Caco-2 (cell line): ENCODE results near the gene DSCAM. TPM values are rescaled to one million over a fixed set of nuclear protein-coding genes. Genes with fewer than 3 reads are reported as not detected.

Experiments
- BruUV-seq: library from RNA; stranded (reverse); fragments of 400-500 nt; replicated peaks from 2 replicates; lab custom pipeline; 2021; lab: Mats Ljungman, UMichigan
- CTCF ChIA-PET: fragments of 300-600 bp; sonication (Branson Sonifier 250); formaldehyde crosslinking; loops from one replicate; lab custom pipeline; 2022; ENCODE audit warnings: antibody characterized with exemption; lab: Charles Lee
- POLR2A ChIA-PET: fragments of 300-600 bp; sonication (Branson Sonifier 250); formaldehyde crosslinking; loops from one replicate; lab custom pipeline; 2022; ENCODE audit warnings: antibody characterized with exemption; lab: Charles Lee
- DNase-seq, 2 experiments: peaks; one replicate each; pipeline versions ENCODE4 v3.0.0 to v3.0.0-alpha.2; 2020 to 2022
- H3K27me3 ChIP-seq: replicated peaks from 2 replicates; pipeline ENCODE4 v1.6.0; 2011; ENCODE audit warnings: low read length; ENCODE audit not compliant: control insufficient read depth, insufficient read depth
- H3K36me3 ChIP-seq: 2 replicates; pipeline ENCODE4 v1.5.1; 2011; ENCODE audit warnings: low read length; ENCODE audit not compliant: control insufficient read depth, insufficient read depth
- H3K4me1 ChIP-seq: fragments of 250-450 bp; sonication (Bioruptor Pico); 2 replicates; pipeline ENCODE4 v1.5.1; 2020; ENCODE audit warnings: mild to moderate bottlenecking
- H3K4me3 ChIP-seq: 2 replicates; pipeline ENCODE4 v1.5.1; 2011; ENCODE audit warnings: low read depth, mild to moderate bottlenecking, control low read depth, low read length
- H3K9me3 ChIP-seq: fragments of 250-450 bp; sonication (Bioruptor Pico); 2 replicates; pipeline ENCODE4 v1.5.1; 2020; ENCODE audit warnings: mild to moderate bottlenecking, moderate library complexity
- H3K27ac Mint-ChIP-seq: one replicate; pipeline ENCODE4 v1.8.0; 2022; ENCODE audit warnings: mixed read lengths; ENCODE audit not compliant: unreplicated experiment
- H3K27me3 Mint-ChIP-seq: one replicate; pipeline ENCODE4 v1.8.0; 2022; ENCODE audit warnings: mixed read lengths; ENCODE audit not compliant: insufficient read depth, unreplicated experiment
- H3K36me3 Mint-ChIP-seq: one replicate; pipeline ENCODE4 v1.8.0; 2022; ENCODE audit warnings: mild to moderate bottlenecking, mixed read lengths; ENCODE audit not compliant: insufficient read depth, unreplicated experiment
- H3K4me1 Mint-ChIP-seq: one replicate; pipeline ENCODE4 v1.8.0; 2022; ENCODE audit warnings: low read depth, mixed read lengths; ENCODE audit not compliant: unreplicated experiment
- H3K4me3 Mint-ChIP-seq: one replicate; pipeline ENCODE4 v1.8.0; 2022; ENCODE audit warnings: mild to moderate bottlenecking, moderate library complexity, mixed read lengths; ENCODE audit not compliant: unreplicated experiment
- H3K9me3 Mint-ChIP-seq: one replicate; pipeline ENCODE4 v1.8.0; 2022; ENCODE audit warnings: mixed read lengths; ENCODE audit not compliant: unreplicated experiment
- intact Hi-C: fragments of 100-400 bp; cut with micrococcal nuclease; formaldehyde crosslinking; loops from one replicate; pipeline ENCODE4 v1.10.0; 2022; ENCODE audit not compliant: unreplicated experiment
- total RNA-seq: library from RNA; stranded (reverse); gene quantifications from 2 replicates; pipeline ENCODE4 v1.2.3, GENCODE V29; 2022
- TF ChIP-seq, protein P1 (sequence below), 2 experiments: fragments of 200-600 bp in 1 of 2; IDR thresholded peaks; 1 replicate in 1 of 2; 2 replicates in 1 of 2; pipeline versions ENCODE4 v1.5.1 to v1.8.0; 2011 to 2022; ENCODE audit warnings: antibody characterized with exemption in 1 of 2, control low read depth in 1 of 2, inconsistent platforms in 1 of 2, low read depth in 1 of 2, low read length in 1 of 2, mild to moderate bottlenecking in 1 of 2, moderate library complexity in 1 of 2; ENCODE audit not compliant: insufficient read depth in 1 of 2, severe bottlenecking in 1 of 2, unreplicated experiment in 1 of 2

DSCAM gene
- total RNA-seq, 1 experiment from 2014 or later: not detected

DNA sequence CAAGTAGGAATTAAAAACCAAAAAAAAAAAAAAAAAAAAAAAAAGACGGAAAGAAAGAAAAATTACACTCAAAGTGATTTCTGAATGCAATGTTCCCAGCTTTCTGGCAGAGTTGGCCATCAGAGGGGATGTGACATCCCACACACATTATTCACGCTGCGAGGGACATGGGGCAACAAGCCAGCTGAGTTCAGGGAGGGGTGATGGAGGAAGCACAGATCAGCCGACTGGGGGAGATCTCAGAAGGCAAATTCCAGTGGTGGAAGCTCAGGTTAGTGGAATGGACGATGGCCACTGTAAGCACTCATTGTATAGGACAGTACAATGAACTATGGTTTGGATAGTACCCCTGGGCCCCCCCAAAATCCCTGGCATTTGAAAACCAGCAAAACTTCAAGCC is 667.8 kb downstream of the DSCAM start:
- ChIA-PET CTCF (no interaction called here), POLR2A (no interaction called here)
- no peak for DNase-seq
- H3K27me3 ChIP-seq: no peaks in the 10 kb centered on the region; the same call in 1 of the 2 replicates
- H3K4me3 ChIP-seq: no peak overlapping the region
- BruUV-seq: no TSS peak
- Mint-ChIP-seq H3K27me3 (peaks cover 3% of the 10 kb centered on the region), H3K27ac (no peak overlapping the region), H3K9me3 (peaks cover 13% of the 10 kb centered on the region), H3K36me3 (peaks cover 8% of the 10 kb centered on the region), H3K4me3 (no peak overlapping the region), H3K4me1 (no peaks in the 10 kb centered on the region)
- no peaks in the 10 kb centered on the region for H3K9me3 ChIP-seq
- TF ChIP-seq, protein P1, sequence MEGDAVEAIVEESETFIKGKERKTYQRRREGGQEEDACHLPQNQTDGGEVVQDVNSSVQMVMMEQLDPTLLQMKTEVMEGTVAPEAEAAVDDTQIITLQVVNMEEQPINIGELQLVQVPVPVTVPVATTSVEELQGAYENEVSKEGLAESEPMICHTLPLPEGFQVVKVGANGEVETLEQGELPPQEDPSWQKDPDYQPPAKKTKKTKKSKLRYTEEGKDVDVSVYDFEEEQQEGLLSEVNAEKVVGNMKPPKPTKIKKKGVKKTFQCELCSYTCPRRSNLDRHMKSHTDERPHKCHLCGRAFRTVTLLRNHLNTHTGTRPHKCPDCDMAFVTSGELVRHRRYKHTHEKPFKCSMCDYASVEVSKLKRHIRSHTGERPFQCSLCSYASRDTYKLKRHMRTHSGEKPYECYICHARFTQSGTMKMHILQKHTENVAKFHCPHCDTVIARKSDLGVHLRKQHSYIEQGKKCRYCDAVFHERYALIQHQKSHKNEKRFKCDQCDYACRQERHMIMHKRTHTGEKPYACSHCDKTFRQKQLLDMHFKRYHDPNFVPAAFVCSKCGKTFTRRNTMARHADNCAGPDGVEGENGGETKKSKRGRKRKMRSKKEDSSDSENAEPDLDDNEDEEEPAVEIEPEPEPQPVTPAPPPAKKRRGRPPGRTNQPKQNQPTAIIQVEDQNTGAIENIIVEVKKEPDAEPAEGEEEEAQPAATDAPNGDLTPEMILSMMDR (IDR thresholded peaks at IDR 0.05; ENCODE audit: insufficient read depth in 1 of 2, low read depth in 1 of 2, low read length in 1 of 2, severe bottlenecking in 1 of 2, unreplicated experiment in 1 of 2): no peak
- no peaks in the 10 kb centered on the region for H3K4me1 ChIP-seq
- intact Hi-C loops: no loop called here
- H3K36me3 ChIP-seq: no peaks in the 10 kb centered on the region

DNA sequence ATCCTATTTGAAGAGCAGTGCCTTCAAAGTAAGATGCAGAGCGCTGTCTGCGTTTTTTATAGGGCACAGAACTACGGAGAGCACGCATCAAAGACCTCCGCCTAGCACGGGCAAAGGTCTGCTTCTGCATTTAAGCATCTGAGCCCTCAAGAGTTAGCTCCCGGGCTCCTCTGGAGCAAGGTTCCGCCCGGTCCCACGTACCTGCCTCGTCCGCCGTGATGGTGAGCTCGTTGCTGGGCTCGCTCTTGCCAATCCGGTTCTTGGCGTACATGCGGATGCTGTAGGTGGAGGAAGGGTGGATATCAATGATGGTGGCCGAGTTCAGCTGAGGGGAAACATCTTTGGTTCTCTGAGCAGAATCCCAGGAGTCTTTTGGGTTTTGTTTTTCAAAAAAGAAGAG is 668.2 kb downstream of the DSCAM start:
- Mint-ChIP-seq H3K9me3 (peaks cover 13% of the 10 kb centered on the region), H3K36me3 (peaks cover 8% of the 10 kb centered on the region), H3K4me3 (no peak overlapping the region), H3K27ac (no peak overlapping the region), H3K27me3 (peaks cover 3% of the 10 kb centered on the region), H3K4me1 (no peaks in the 10 kb centered on the region)
- no peaks in the 10 kb centered on the region for H3K4me1 ChIP-seq
- no peak for DNase-seq
- H3K9me3 ChIP-seq: no peaks in the 10 kb centered on the region
- POLR2A ChIA-PET: no interaction called here
- H3K27me3 ChIP-seq: no peaks in the 10 kb centered on the region; the same call in 1 of the 2 replicates
- TF ChIP-seq, protein P1 (IDR thresholded peaks at IDR 0.05; ENCODE audit: insufficient read depth in 1 of 2, low read depth in 1 of 2, low read length in 1 of 2, severe bottlenecking in 1 of 2, unreplicated experiment in 1 of 2): no peak
- intact Hi-C loops: no loop called here
- H3K36me3 ChIP-seq: no peaks in the 10 kb centered on the region
- BruUV-seq: no TSS peak
- H3K4me3 ChIP-seq: no peak overlapping the region
- CTCF ChIA-PET: no interaction called here

DNA sequence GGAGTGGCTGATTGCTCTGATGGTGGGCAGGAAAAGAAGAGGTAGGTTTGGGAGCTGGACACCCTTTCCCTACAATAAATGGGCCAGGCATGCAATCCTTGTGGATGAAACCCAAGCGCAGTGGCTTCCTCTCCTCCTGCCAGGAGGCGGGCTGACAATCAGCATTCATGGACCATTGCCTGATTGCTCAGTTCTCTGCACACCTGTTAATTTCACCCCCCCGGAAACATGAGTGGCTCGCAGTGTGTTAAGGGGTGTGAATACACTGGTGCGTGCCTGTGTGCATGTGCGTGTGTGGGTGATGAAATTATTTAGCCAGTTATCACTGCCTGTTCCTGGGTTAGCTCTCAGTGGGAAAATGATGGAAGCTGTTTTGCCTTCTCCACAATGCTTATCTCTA is 669.0 kb downstream of the DSCAM start:
- Histone ChIP-seq H3K36me3 (no peaks in the 10 kb centered on the region), H3K9me3 (no peaks in the 10 kb centered on the region), H3K4me3 (no peak overlapping the region), H3K27me3 (no peaks in the 10 kb centered on the region; the same call in 1 of the 2 replicates), H3K4me1 (no peaks in the 10 kb centered on the region)
- no peak overlapping the region for H3K27ac Mint-ChIP-seq
- H3K4me1 Mint-ChIP-seq: no peaks in the 10 kb centered on the region
- H3K36me3 Mint-ChIP-seq: peaks cover 8% of the 10 kb centered on the region
- no TSS peak for BruUV-seq
- H3K9me3 Mint-ChIP-seq: peaks cover 13% of the 10 kb centered on the region
- ChIA-PET POLR2A (no interaction called here), CTCF (no interaction called here)
- intact Hi-C loops: no loop called here
- H3K27me3 Mint-ChIP-seq: peaks cover 3% of the 10 kb centered on the region
- TF ChIP-seq, protein P1 (IDR thresholded peaks at IDR 0.05; ENCODE audit: insufficient read depth in 1 of 2, low read depth in 1 of 2, low read length in 1 of 2, severe bottlenecking in 1 of 2, unreplicated experiment in 1 of 2): no peak
- no peak for DNase-seq
- H3K4me3 Mint-ChIP-seq: no peak overlapping the region
